ENCODE results near the gene FDX2.
A peak's percentile ranks its signal among the peaks of the same experiment; 100 is the strongest.
"Not testable (repeated sequence)": the region's sequence is repeated elsewhere in the genome, so short reads cannot be mapped to it uniquely, and the experiment has no call there.

Gene FDX2

GRCh38 chr19:10283301-10284064, 32.3 kb downstream of the FDX2 start:
- no peak for DNase-seq

GRCh38 chr19:10282043-10282442, 33.8 kb downstream of the FDX2 start:
- DNase-seq: not testable (repeated sequence)

GRCh38 chr19:10279737-10280442, 35.9 kb downstream of the FDX2 start:
- peak; percentile 17 for DNase-seq

GRCh38 chr19:10278935-10279334, 36.9 kb downstream of the FDX2 start:
- DNase-seq: no peak

GRCh38 chr19:10277795-10278589, 37.8 kb downstream of the FDX2 start:
- no peak for DNase-seq

GRCh38 chr19:10274589-10274988, 41.2 kb downstream of the FDX2 start:
- DNase-seq: no peak

GRCh38 chr19:10271543-10272086, 44.2 kb downstream of the FDX2 start:
- peak; percentile 38 for DNase-seq

GRCh38 chr19:10270616-10271394, 45.0 kb downstream of the FDX2 start, which contains the start of gene ICAM1:
Gene ICAM1, plus strand, starts transcription at chr19:10271120. Its CDS starts 40 bp downstream, at chr19:10271160.
- DNase-seq: peak; percentile 72

- peak; percentile 72 for DNase-seq
Measured at GRCh38 chr19:10270180-10270615, 45.6 kb downstream of the FDX2 start.

GRCh38 chr19:10269333-10270179, 46.3 kb downstream of the FDX2 start:
- DNase-seq: peak; percentile 87

- DNase-seq: no peak
Measured at GRCh38 chr19:10268071-10268470, 47.7 kb downstream of the FDX2 start.

GRCh38 chr19:10266706-10267105, 49.1 kb downstream of the FDX2 start:
- no peak for DNase-seq

- DNase-seq: no peak
Measured at GRCh38 chr19:10262771-10263170, 53.0 kb downstream of the FDX2 start.

- DNase-seq: no peak
Measured at GRCh38 chr19:10260141-10260584, 55.7 kb downstream of the FDX2 start.

Data from activated gamma-delta T cell treated with Interleukin-2 at 50 U/mL for 16 hours (primary cell).